ENCODE data around the gene ITGB2.

Gene ITGB2

GRCh38 chr21:44921928-44922327, 1.2 kb upstream of the ITGB2 start:
- Histone ChIP-seq H3K9ac (ENCODE audit: low read length) (no peak overlapping the region), H4K8ac (ENCODE audit: low read depth, low read length) (no peak overlapping the region), H3K4me3 (ENCODE audit: low read depth, low read length) (no peak overlapping the region), H2AFZ (ENCODE audit: insufficient read depth, low read length, poor library complexity) (no peak overlapping the region), H3K27ac (ENCODE audit: low read depth, low read length) (no peak overlapping the region), H3K4me2 (ENCODE audit: low read length) (no peak overlapping the region), H3K18ac (ENCODE audit: low read length) (no peak overlapping the region), H3K36me3 (ENCODE audit: control insufficient read depth in 1 of 2, insufficient read depth in 2 of 2, low read length in 2 of 2) (no peaks in the 10 kb centered on the region), H3K79me2 (ENCODE audit: control insufficient read depth, insufficient read depth, low read length, poor library complexity) (no peaks in the 10 kb centered on the region), H4K12ac (ENCODE audit: low read depth, low read length) (no peak overlapping the region), H4K91ac (ENCODE audit: low read depth, low read length) (no peak overlapping the region), H3K9me3 (ENCODE audit: insufficient read depth, low read depth, low read length) (peaks cover 13% of the 10 kb centered on the region), H2AK5ac (ENCODE audit: low read length) (no peak overlapping the region), H3K4me1 (ENCODE audit: control insufficient read depth in 1 of 2, insufficient read depth in 2 of 2, low read length in 2 of 2) (peaks cover 1 to 9% of the 10 kb centered on the region in 2 experiments), H2BK12ac (ENCODE audit: low read length) (no peak overlapping the region), H3K27me3 (ENCODE audit: insufficient read depth, low read length) (peaks cover 26% of the 10 kb centered on the region), H3K14ac (ENCODE audit: low read length) (no peak overlapping the region), H2BK5ac (ENCODE audit: low read depth, low read length, poor library complexity) (no peak overlapping the region), H3K23ac (ENCODE audit: low read length) (no peak overlapping the region), H3K79me1 (ENCODE audit: low read length) (no peaks in the 10 kb centered on the region), H2BK120ac (ENCODE audit: insufficient read depth, low read length, poor library complexity) (no peak overlapping the region), H3K4ac (ENCODE audit: low read depth, low read length) (no peak overlapping the region)
- no CpG with 5 or more reads among the region's 5 CpGs for WGBS (ENCODE audit: extremely low coverage, insufficient coverage, insufficient read length)
- no peak for DNase-seq

GRCh38 chr21:44919913-44920693, 596 bp downstream of the ITGB2 start:
- Histone ChIP-seq H3K79me1 (ENCODE audit: low read length) (no peaks in the 10 kb centered on the region), H3K18ac (ENCODE audit: low read length) (no peak overlapping the region), H3K36me3 (ENCODE audit: control insufficient read depth in 1 of 2, insufficient read depth in 2 of 2, low read length in 2 of 2) (no peaks in the 10 kb centered on the region), H4K8ac (ENCODE audit: low read depth, low read length) (no peak overlapping the region), H3K79me2 (ENCODE audit: control insufficient read depth, insufficient read depth, low read length, poor library complexity) (no peaks in the 10 kb centered on the region), H3K27me3 (ENCODE audit: insufficient read depth, low read length) (peaks cover 26% of the 10 kb centered on the region), H2AFZ (ENCODE audit: insufficient read depth, low read length, poor library complexity) (no peak overlapping the region), H3K4me1 (ENCODE audit: control insufficient read depth in 1 of 2, insufficient read depth in 2 of 2, low read length in 2 of 2) (no peaks in the 10 kb centered on the region), H3K14ac (ENCODE audit: low read length) (no peak overlapping the region), H3K9me3 (ENCODE audit: insufficient read depth, low read depth, low read length) (peaks cover 7% of the 10 kb centered on the region), H3K23ac (ENCODE audit: low read length) (peak overlapping the region; percentile 83), H3K27ac (ENCODE audit: low read depth, low read length) (no peak overlapping the region), H3K9ac (ENCODE audit: low read length) (no peak overlapping the region), H2BK12ac (ENCODE audit: low read length) (no peak overlapping the region), H2BK120ac (ENCODE audit: insufficient read depth, low read length, poor library complexity) (no peak overlapping the region), H3K4me2 (ENCODE audit: low read length) (no peak overlapping the region), H2AK5ac (ENCODE audit: low read length) (no peak overlapping the region), H2BK5ac (ENCODE audit: low read depth, low read length, poor library complexity) (no peak overlapping the region), H3K4me3 (ENCODE audit: low read depth, low read length) (peak overlapping the region; percentile 5), H3K4ac (ENCODE audit: low read depth, low read length) (no peak overlapping the region), H4K91ac (ENCODE audit: low read depth, low read length) (no peak overlapping the region), H4K12ac (ENCODE audit: low read depth, low read length) (no peak overlapping the region)
- 100% methylated on average over 2 of the region's 28 CpGs for WGBS (ENCODE audit: extremely low coverage, insufficient coverage, insufficient read length)
- DNase-seq, result no peak

GRCh38 chr21:44919111-44919912, 1.4 kb downstream of the ITGB2 start:
- H3K27ac ChIP-seq (ENCODE audit: low read depth, low read length), result no peak overlapping the region
- H2BK12ac ChIP-seq (ENCODE audit: low read length), result no peak overlapping the region
- H2AFZ ChIP-seq (ENCODE audit: insufficient read depth, low read length, poor library complexity), result no peak overlapping the region
- H3K18ac ChIP-seq (ENCODE audit: low read length), result no peak overlapping the region
- no peak overlapping the region for H4K8ac ChIP-seq (ENCODE audit: low read depth, low read length)
- H4K12ac ChIP-seq (ENCODE audit: low read depth, low read length), result no peak overlapping the region
- no peak overlapping the region for H4K91ac ChIP-seq (ENCODE audit: low read depth, low read length)
- H3K9ac ChIP-seq (ENCODE audit: low read length), result no peak overlapping the region
- H3K4me2 ChIP-seq (ENCODE audit: low read length), result no peak overlapping the region
- no CpG with 5 or more reads among the region's 26 CpGs for WGBS (ENCODE audit: extremely low coverage, insufficient coverage, insufficient read length)
- H3K23ac ChIP-seq (ENCODE audit: low read length), result no peak overlapping the region
- H3K4me3 ChIP-seq (ENCODE audit: low read depth, low read length), result no peak overlapping the region
- peaks cover 26% of the 10 kb centered on the region for H3K27me3 ChIP-seq (ENCODE audit: insufficient read depth, low read length)
- H3K4me1 ChIP-seq (ENCODE audit: control insufficient read depth in 1 of 2, insufficient read depth in 2 of 2, low read length in 2 of 2), result no peaks in the 10 kb centered on the region
- H2BK120ac ChIP-seq (ENCODE audit: insufficient read depth, low read length, poor library complexity), result no peak overlapping the region
- no peak for DNase-seq
- no peak overlapping the region for H3K14ac ChIP-seq (ENCODE audit: low read length)
- no peak overlapping the region for H2AK5ac ChIP-seq (ENCODE audit: low read length)
- H2BK5ac ChIP-seq (ENCODE audit: low read depth, low read length, poor library complexity), result no peak overlapping the region
- no peaks in the 10 kb centered on the region for H3K79me2 ChIP-seq (ENCODE audit: control insufficient read depth, insufficient read depth, low read length, poor library complexity)
- no peak overlapping the region for H3K4ac ChIP-seq (ENCODE audit: low read depth, low read length)
- peaks cover 7% of the 10 kb centered on the region for H3K9me3 ChIP-seq (ENCODE audit: insufficient read depth, low read depth, low read length)
- H3K79me1 ChIP-seq (ENCODE audit: low read length), result no peaks in the 10 kb centered on the region
- no peaks in the 10 kb centered on the region for H3K36me3 ChIP-seq (ENCODE audit: control insufficient read depth in 1 of 2, insufficient read depth in 2 of 2, low read length in 2 of 2)

GRCh38 chr21:44918581-44919033, 2.1 kb downstream of the ITGB2 start:
- DNase-seq, result no peak
- no peak overlapping the region for H2BK12ac ChIP-seq (ENCODE audit: low read length)
- no peak overlapping the region for H3K4ac ChIP-seq (ENCODE audit: low read depth, low read length)
- no peak overlapping the region for H2BK5ac ChIP-seq (ENCODE audit: low read depth, low read length, poor library complexity)
- no peak overlapping the region for H3K27ac ChIP-seq (ENCODE audit: low read depth, low read length)
- no peaks in the 10 kb centered on the region for H3K79me2 ChIP-seq (ENCODE audit: control insufficient read depth, insufficient read depth, low read length, poor library complexity)
- H3K27me3 ChIP-seq (ENCODE audit: insufficient read depth, low read length), result peaks cover 24% of the 10 kb centered on the region
- no peak overlapping the region for H3K9ac ChIP-seq (ENCODE audit: low read length)
- H4K91ac ChIP-seq (ENCODE audit: low read depth, low read length), result no peak overlapping the region
- H3K36me3 ChIP-seq (ENCODE audit: control insufficient read depth in 1 of 2, insufficient read depth in 2 of 2, low read length in 2 of 2), result no peaks in the 10 kb centered on the region
- H2AFZ ChIP-seq (ENCODE audit: insufficient read depth, low read length, poor library complexity), result no peak overlapping the region
- no peak overlapping the region for H3K23ac ChIP-seq (ENCODE audit: low read length)
- no peak overlapping the region for H3K4me3 ChIP-seq (ENCODE audit: low read depth, low read length)
- no peaks in the 10 kb centered on the region for H3K4me1 ChIP-seq (ENCODE audit: control insufficient read depth in 1 of 2, insufficient read depth in 2 of 2, low read length in 2 of 2)
- H4K8ac ChIP-seq (ENCODE audit: low read depth, low read length), result no peak overlapping the region
- no peak overlapping the region for H3K4me2 ChIP-seq (ENCODE audit: low read length)
- no CpG with 5 or more reads among the region's 13 CpGs for WGBS (ENCODE audit: extremely low coverage, insufficient coverage, insufficient read length)
- no peak overlapping the region for H2BK120ac ChIP-seq (ENCODE audit: insufficient read depth, low read length, poor library complexity)
- no peaks in the 10 kb centered on the region for H3K79me1 ChIP-seq (ENCODE audit: low read length)
- H4K12ac ChIP-seq (ENCODE audit: low read depth, low read length), result no peak overlapping the region
- H3K14ac ChIP-seq (ENCODE audit: low read length), result no peak overlapping the region
- no peak overlapping the region for H3K18ac ChIP-seq (ENCODE audit: low read length)
- peaks cover 7% of the 10 kb centered on the region for H3K9me3 ChIP-seq (ENCODE audit: insufficient read depth, low read depth, low read length)
- H2AK5ac ChIP-seq (ENCODE audit: low read length), result no peak overlapping the region
